Left ventricle myocardium superior (tissue), 1 donor: ENCODE results near the gene MALRD1. TPM values are rescaled to one million over a fixed set of nuclear protein-coding genes. Genes with fewer than 3 reads are reported as not detected.

ENCODE experiments used
- ATAC-seq: fragments of 200-7000 bp; cut with Tn5 transposase; one replicate; pipeline ENCODE4 v1.9.1; 2020; ENCODE audit warnings: mild to moderate bottlenecking, moderate library complexity
- DNase-seq: peaks from one replicate; pipeline ENCODE4 v3.0.0-alpha.2; 2020
- intact Hi-C: fragments of 100-400 bp; cut with micrococcal nuclease; formaldehyde crosslinking; loops from one replicate; pipeline ENCODE4 v1.11.0; 2022
- total RNA-seq: library from RNA; stranded (reverse); fragmentation: NEBNext Ultra II Directional; extraction: Animal tissue kit (Norgen Biotek cat#: 25700); gene quantifications from one replicate; pipeline ENCODE4 v1.2.1, GENCODE V29; 2021
- donor health status: DM: no; HTN: yes; CAD: no; lungs with severe emphysema.

MALRD1 gene
- total RNA-seq, 1 donor from 2014 or later = 0.99 TPM

DNA sequence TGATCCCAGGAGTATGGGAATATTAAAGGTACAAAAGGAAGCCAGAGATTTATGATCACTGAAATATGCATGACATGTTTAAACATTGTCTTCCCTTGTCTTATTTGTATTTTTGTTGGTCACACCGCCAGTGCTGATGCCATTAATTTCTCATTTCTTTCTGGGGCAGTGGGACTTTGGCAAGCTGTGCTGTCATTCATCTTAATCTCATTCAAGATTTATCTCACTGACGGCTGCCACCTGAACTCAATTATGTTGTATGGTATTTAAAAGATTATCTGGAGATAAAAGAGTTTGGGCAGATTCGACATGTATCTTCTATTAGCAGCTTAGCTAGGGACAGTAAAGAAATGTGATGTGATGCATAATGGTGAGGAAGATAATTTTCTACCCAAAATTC lies 482.7 kb downstream of the MALRD1 start:
- intact Hi-C loops = no loop called here
- ATAC-seq = no peak
- DNase-seq = no peak

DNA sequence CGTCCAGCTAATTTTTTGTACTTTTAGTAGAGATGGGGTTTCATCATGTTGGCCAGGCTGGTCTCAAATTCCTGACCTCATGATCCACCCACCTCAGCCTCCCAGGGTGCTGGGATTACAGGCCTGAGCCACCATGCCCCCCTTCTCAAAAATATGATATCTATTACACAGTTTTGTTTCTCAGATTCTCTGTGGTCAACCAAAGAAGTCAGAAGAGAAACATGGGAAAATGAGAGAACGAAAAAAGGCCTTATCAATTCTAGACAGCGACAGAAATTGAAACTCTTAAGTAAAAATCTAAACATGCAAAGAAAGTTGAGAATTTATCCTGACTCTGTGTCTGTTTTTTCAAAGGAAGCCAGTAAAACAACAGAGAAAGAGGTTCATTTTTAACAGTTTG lies 483.8 kb downstream of the MALRD1 start:
- no peak for DNase-seq
- intact Hi-C loops = no loop called here
- no peak for ATAC-seq

DNA sequence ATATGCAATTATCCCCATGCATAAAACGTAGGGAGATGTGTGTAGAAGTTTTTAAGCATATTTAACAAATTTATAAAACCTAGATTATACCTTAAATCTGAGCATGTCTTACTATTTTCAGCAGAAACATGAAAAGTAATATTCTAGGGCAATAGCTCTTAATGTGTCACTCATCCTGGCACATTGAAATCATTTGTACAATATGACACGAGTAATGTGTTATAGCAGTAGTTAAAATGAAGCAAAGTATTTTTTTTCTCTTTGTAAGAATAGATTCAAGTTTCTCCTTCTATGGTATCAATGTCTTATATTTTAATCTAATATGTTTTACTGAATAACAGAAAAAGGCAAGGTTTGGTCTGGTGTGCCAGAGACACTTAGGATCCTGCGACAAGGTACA lies 492.7 kb downstream of the MALRD1 start:
- DNase-seq = no peak
- no peak for ATAC-seq
- intact Hi-C loops = no loop called here

DNA sequence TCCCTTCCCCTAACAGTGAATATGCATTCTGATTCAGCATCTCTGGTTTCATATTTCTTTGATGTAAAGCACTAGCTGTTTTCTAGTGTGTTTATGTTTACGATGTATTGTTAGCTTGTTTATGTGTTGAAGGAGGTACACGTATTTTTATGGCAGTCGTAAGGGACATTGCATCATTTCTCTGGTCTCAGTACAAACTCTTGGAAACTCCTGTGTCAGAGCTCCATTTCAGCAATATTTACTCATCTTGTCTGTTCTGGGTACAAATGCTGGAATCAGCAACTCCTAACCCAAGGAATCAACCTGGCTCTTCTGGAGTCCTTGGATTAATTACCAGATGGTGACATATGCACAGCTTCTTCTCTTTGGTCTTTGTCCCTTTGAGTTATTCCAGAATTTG lies 497.6 kb downstream of the MALRD1 start:
- intact Hi-C loops = no loop called here
- no peak for ATAC-seq
- DNase-seq = no peak

DNA sequence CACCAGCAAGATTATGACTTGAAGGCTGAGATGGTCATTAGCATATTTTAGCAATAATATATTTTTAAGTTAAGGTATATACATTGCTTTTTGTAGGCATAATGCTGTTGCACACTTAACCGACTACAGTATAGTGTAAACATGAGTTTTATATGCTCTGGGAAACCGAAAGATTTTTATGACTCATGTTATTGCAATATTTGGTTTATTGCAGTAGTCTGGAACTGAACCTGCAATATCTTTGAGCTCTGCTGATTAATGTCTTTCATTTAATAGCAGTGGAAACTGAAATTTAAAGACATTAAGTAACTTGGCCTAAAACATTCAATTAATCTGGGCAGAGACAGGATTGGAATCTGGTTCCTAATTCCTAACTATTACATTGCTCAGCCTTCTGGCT lies 500.9 kb downstream of the MALRD1 start:
- intact Hi-C loops = no loop called here
- ATAC-seq (no peak), DNase-seq (no peak)

DNA sequence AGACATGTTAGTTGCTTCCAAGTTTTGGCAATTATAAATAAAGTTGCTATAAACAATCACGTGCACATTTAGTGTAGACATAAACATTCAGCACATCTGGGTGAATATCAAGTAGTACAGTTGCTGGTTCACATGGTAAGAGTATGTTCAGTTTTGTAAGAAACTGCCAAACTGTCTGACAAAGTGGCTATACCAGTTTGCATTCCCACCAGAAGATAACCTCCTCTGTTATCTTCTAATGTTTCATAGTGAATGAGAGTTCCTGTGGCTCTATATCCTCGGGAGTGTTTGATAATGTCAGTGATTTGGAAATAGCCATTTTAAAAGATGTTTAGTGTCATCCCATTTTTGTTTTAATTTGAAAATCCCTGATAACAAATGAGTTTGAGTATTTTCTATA lies 508.1 kb downstream of the MALRD1 start:
- DNase-seq (no peak), ATAC-seq (no peak)
- intact Hi-C loops = no loop called here

DNA sequence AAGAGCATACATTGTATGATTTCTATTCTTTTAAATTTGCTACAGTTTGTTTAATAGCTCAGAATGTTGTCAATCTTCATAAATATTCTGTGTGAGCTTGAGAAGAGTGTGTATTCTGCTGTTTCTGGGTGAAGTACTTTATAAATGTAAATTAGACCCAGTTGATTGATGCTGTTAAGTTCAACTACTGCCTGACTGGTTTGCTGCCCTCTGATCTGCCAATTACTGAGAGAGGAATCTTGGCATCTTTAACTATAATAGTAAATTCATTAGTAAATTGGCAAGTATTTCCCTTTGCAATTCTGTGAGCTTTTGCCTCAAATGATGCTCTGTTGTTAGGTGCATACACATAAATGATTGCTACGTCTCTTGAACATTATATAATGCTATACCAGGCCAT lies 512.6 kb downstream of the MALRD1 start:
- DNase-seq (no peak), ATAC-seq (no peak)
- intact Hi-C loops = no loop called here

DNA sequence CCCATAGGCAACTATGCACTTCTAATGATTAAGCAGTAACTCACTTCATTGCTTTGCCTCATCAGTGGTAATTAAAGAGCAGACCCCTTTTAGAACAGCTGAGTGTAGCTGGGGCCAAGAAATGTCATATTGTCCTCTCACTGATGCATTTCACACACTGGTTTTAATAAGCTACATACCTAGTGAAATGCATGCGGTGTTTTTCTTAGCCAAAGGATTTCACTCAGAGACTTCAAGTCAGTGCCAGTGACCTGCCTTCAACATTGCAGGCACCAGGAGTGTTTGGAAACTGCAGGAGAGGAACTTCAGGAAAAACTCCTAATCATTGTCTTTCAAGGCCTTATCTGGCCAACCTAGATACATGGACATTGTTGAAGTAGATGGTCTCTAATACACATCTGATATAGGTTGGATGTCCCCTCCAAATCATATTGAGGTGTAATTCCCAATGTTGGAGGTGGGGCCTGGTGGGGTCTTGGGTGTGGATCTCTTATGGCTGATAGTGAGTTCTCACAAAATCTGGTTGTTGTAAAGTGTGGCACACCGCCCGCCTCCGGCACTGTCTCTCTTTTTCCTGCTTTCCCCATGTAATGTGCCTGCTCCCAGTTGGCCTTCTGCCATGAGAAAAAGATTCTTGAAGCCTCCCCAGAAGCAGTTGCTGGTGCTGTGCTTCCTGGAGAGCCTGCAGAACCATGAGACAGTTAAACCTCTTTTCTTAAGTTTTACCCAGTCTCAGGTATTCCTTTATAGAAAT lies 515.0 kb downstream of the MALRD1 start:
- intact Hi-C loops = no loop called here
- ATAC-seq (no peak), DNase-seq (no peak)

DNA sequence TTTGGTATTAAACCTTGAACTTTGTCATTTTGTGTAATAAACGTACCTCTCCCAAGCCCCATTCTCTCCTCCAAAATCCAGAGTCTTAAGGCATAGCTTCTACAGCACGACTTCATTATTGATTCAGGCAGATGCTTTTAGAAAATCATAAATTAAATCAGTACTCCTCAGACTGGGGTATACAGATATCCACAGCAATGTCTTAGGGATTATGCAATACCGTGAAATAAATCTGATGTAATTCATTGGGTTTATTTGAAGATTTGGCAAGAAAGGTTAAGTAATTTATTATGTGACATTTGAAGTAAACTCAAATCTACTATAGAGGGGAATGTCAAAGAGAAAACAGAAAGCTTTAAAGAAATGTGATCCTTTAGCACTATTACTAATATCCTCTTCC lies 521.5 kb downstream of the MALRD1 start:
- intact Hi-C loops = no loop called here
- DNase-seq (no peak), ATAC-seq (no peak)

DNA sequence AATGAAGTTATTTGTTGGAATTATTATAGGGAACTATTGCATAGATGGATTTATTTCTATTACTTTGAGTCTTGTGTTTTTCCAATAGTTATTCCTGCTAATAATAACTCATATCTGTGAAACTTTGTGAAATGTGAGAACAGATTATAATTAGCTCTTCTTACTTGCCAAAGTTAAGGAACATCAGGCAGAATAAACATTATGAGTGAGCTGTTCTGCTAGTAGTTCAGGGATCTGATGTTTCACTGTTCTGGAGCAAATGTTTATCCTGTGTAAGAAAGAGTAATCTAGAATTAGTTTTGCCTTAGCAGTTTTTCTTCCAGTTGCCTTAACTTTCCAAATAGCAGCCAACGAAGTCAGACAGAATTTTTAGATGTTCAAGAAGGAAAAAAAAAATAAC lies 522.4 kb downstream of the MALRD1 start:
- intact Hi-C loops = no loop called here
- ATAC-seq = no peak
- no peak for DNase-seq

DNA sequence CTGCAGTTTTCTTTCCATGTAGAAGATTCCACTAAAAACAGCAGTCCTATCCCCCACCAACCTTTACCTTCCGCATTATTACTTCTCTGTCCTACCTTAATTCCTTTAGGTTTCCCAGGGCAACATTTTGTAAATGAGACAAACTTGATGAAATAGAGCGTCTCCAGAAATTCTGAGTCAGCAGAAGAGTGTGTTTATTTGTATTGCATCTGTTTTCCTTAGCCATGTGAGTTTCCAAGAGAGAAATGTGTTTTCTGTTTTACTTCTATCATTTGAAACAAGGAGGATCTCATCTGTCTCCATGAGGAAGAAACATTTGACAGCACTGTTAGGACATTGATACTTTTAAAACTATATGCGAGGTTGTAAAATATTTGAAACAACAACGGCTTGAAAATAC lies 523.5 kb downstream of the MALRD1 start:
- DNase-seq (no peak), ATAC-seq (no peak)
- intact Hi-C loops = no loop called here

DNA sequence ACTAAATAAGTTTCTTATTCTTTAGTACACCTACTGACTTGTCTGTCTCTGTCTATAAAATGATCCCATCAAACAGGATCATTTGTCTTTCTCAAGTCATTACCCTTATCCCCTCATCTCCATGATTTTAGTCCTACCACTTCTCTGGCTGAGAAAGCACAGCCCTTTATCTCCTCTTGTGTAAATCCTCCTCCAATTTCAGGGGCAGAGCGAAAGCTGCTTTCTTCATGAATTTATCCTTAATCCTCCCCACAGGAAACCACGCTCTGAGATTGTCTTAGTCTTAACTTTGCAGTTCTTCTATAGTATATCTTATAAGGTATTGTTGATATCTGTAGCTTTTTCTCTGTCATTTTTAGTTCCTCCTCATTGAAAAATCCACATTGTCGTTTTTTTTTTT lies 528.0 kb downstream of the MALRD1 start:
- no peak for ATAC-seq
- DNase-seq = no peak
- intact Hi-C loops = no loop called here

DNA sequence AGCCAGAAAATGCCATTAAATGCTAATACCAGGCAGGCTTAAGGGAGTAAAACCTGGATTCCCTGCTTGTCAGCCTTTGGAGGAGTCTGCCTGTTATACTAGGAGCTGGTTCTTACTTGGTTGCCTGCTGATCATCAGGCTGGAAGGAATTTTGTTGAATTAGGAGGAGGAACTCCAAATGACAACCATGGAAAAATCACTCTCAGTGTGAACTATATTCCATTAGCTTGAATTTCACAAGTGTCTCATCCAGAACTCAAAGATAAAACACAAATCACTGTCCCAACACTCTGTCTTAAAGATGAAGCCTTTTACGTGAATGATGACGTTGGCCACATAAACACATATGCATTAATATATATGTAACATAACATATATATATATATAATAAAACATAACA lies 528.8 kb downstream of the MALRD1 start:
- ATAC-seq = no peak
- DNase-seq = no peak
- intact Hi-C loops = no loop called here

DNA sequence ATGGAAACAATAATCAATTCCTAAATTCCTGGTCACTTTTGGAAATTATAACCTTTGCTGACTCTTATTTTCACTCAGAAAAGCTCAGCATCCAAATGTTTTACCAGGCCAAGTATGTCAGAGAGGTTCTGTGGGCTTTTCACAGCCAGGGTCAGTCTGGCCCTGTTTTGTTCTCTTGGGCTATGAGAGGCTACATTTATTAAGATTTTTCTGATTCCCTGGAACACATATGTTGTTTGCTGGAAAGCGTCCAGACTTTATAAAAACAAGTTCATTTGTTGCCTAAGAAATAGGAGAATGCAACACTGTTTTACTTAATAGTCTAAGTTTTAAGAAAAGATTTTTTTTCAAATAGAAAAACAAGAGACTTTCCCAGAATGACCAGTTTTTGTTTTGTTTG lies 529.2 kb downstream of the MALRD1 start:
- intact Hi-C loops = no loop called here
- ATAC-seq (no peak), DNase-seq (no peak)

DNA sequence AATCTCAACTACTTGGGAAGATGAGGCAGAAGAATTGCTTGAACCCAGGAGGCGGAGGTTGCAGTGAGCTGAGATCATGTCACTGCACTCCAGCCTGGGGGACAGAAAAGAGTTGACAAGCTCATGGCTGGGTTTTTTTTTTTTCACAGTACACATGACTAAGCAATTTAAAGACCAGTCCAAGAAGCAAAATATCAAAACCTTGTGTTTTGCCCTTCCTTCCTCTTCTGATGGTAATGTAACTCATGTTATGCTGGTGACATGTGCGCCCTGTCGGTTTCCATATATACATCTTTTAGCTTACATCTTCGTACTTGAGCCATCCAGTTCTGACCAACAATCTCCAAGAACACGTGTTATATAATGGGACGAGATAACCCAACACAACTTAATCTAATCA lies 530.0 kb downstream of the MALRD1 start:
- intact Hi-C loops = no loop called here
- DNase-seq = no peak
- ATAC-seq = no peak

DNA sequence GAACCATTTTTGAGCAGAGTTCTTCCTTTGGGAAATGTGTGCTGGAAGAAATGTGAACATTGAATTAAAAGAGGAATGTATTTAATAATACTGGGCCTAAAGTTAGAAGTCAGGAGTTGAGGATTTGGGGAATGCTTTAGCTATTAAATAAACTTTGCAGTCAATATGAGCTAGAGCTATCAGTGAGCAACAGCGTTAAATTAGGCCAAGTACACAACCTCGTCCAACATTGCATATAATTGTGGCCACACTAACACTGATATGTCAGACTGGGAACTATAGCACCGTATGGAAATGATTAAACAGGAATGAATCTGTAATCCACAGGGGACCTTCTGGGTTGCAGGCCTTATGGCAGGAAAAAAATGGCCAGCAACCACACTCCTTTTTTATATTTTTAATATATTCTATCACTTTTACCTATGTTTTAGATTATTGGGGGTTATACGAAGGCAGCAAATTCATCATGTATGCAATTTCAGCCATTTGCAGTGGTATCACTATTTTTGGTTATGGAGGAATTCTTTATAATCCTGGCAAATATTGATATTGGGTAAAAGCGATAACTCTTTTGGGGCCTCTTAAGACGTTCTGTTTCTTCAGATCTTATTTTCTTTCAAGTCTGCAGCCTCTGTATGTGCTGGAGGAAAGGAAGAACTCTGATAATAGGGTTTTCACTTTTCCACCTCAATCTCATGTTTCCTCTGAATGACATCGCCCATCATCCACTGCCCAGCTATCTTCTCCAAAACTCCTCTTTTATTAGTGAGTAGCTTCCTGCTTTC lies 531.4 kb downstream of the MALRD1 start:
- DNase-seq (no peak), ATAC-seq (no peak)
- intact Hi-C loops = no loop called here

DNA sequence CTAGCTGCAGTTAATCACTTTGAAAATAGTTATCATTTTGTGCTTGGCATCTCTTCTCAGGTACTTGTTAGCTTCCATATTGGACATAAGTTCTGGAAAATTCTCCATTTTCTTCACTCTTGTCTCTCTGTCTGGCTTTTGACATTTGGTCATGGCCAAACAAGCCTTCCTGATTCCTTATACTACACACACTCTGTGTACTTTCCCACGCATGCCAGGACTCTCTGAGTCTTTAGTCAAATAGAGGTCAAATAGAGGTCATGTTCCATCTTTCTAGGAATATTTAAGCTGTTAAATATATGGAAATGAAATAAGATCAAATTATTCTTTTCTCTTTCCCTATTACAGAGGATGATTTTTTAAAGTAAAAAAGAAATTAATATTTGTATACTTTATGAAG lies 532.1 kb downstream of the MALRD1 start:
- ATAC-seq (no peak), DNase-seq (no peak)
- intact Hi-C loops = no loop called here

DNA sequence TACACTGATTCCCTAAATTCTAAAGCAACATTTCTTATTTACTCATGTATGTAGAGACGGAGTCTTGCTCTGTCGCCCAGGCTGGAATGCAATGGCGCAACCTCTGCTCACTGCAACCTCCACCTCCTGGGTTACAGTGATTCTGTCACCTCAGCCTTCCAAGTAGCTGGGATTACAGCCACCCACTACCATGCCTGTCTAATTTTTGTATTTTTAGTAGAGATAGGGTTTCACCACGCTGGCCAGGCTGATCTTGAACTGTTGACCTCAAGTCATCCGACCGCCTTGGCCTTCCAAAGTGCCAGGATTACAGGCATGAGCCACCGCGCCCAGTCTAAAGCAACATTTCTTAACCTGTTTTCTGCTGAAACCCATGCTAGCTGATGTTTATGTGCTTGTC lies 540.0 kb downstream of the MALRD1 start:
- intact Hi-C loops = no loop called here
- DNase-seq (no peak), ATAC-seq (no peak)

DNA sequence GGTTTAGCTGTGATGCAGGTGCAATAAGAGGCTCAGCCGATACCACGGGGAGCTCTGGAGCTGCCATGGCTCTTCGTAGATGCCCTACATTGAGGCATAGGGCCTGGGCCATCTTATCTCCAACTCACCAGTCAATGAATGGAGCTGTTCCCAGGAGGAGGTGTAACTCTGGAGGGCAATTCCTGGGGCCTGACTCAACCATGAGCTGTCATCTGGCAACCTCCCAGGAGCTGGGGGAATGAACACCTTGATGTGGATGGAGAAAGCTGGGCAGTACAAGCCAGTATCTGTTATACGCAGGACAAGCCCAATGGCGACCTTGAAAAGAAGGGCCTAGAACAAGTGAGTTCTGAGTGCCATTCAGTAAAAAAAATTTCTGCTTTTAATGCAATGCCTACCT lies 543.7 kb downstream of the MALRD1 start:
- ATAC-seq (no peak), DNase-seq (no peak)

DNA sequence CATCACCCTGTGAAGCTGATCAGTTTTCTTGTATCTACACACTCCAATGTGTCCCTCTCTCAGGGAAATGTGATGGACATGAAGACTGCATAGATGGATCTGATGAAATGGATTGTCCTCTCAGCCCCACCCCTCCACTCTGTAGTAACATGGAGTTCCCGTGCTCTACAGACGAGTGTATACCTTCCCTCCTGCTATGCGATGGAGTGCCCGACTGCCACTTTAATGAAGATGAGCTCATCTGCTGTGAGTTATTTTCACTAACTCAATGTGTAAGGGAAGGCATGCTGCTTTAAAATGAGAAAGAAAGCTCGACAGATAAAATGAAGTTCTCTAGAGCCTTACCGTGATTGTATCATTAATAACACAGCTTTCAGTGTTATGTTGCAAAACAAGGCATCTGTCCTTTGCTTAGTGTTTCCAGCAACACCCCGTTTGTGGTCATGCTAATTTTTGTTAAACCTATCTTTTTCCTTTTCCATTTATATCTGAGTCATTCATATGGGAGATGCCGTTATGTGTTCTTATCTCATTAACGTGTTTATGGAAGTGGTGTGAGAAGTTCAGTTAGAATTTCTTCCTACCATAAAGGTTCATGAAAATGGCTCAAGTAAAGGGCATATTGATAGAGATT lies 546.7 kb downstream of the MALRD1 start:
- no peak for ATAC-seq
- no peak for DNase-seq
- intact Hi-C loops = no loop called here

More for the DNA sequence above, 543.7 kb downstream of the MALRD1 start:
- intact Hi-C loops = no loop called here

DNA sequence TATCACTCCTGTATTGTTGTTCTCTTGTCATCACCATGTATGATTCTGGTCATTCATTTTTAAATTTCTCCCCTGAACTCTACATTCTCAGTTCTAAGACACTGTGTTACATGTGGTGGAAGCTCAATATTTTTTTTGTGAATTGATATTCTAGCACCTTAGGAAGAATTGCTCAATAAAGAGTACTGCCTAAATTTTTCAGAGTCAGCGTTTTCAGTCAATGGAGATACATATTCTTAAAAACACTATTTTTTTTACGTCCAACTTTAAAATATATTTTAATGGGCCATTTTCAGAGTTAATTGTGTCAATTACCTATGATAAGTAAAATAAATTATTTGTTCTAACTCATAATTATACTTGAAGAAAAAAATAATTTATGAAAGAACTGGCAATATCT lies 557.2 kb downstream of the MALRD1 start:
- DNase-seq (no peak), ATAC-seq (no peak)
- intact Hi-C loops = no loop called here
